Natural killer cell (primary cell): ENCODE data around the gene CEACAM16. TPM values are rescaled to one million over a fixed set of nuclear protein-coding genes. Genes with fewer than 3 reads are reported as not detected.
"Not testable (repeated sequence)": the region's sequence is repeated elsewhere in the genome, so short reads cannot be mapped to it uniquely, and the experiment has no call there.

Experiments used
- ATAC-seq, 3 donors: fragments of 150-1000 bp in 2 of 3; fragments of 200-7000 bp in 1 of 3; cut with Tn5 transposase; 1 replicate in 1 of 3; 2 replicates in 2 of 3; pipeline ENCODE4 v1.10.0; 2021; ENCODE audit warnings: mild to moderate bottlenecking in 2 of 3, moderate library complexity in 2 of 3
- DNase-seq, 2 donors: peaks; one replicate each; pipeline versions ENCODE4 v3.0.0 to v3.0.0-alpha.2; 2013 to 2021; ENCODE audit warnings: mixed read lengths in 1 of 2
- H3K27ac ChIP-seq: one replicate; pipeline ENCODE4 v1.5.1; 2013; ENCODE audit warnings: mild to moderate bottlenecking, low read length
- H3K27me3 ChIP-seq: one replicate; pipeline ENCODE4 v1.6.1; 2013; ENCODE audit warnings: low read length; ENCODE audit not compliant: control insufficient read depth, insufficient read depth
- H3K36me3 ChIP-seq: one replicate; pipeline ENCODE4 v1.6.1; 2013; ENCODE audit warnings: low read length; ENCODE audit not compliant: control insufficient read depth, insufficient read depth
- H3K4me1 ChIP-seq: one replicate; pipeline ENCODE4 v1.6.1; 2013; ENCODE audit warnings: low read length; ENCODE audit not compliant: control insufficient read depth, insufficient read depth
- H3K4me3 ChIP-seq: one replicate; pipeline ENCODE4 v1.5.1; 2013; ENCODE audit warnings: low read length
- H3K9me3 ChIP-seq: one replicate; pipeline ENCODE4 v1.6.1; 2013; ENCODE audit warnings: low read length; ENCODE audit not compliant: control insufficient read depth, insufficient read depth
- H3K27ac Mint-ChIP-seq, 2 donors: one replicate each; pipeline ENCODE4 v1.8.0; 2022; ENCODE audit warnings: mild to moderate bottlenecking in 2 of 2, mixed read lengths in 2 of 2, moderate library complexity in 1 of 2
- H3K27me3 Mint-ChIP-seq, 2 donors: one replicate each; pipeline ENCODE4 v1.8.0; 2022; ENCODE audit warnings: low read depth in 2 of 2, mixed read lengths in 2 of 2
- H3K36me3 Mint-ChIP-seq: one replicate; pipeline ENCODE4 v1.8.0; 2022; ENCODE audit warnings: mixed read lengths
- H3K4me1 Mint-ChIP-seq, 2 donors: one replicate each; pipeline ENCODE4 v1.8.0; 2022; ENCODE audit warnings: mixed read lengths in 2 of 2
- H3K4me3 Mint-ChIP-seq: one replicate; pipeline ENCODE4 v1.8.0; 2022; ENCODE audit warnings: mild to moderate bottlenecking, moderate library complexity, mixed read lengths
- H3K9me3 Mint-ChIP-seq, 2 donors: one replicate each; pipeline ENCODE4 v1.8.0; 2022; ENCODE audit warnings: mixed read lengths in 2 of 2
- CTCF ChIP-seq: fragments of 200-600 bp; IDR thresholded peaks from one replicate; pipeline ENCODE4 v1.8.0; 2022; ENCODE audit warnings: antibody characterized with exemption
- WGBS: methylation state at CpG from one replicate; pipeline ENCODE4 v1.1.7; 2013; ENCODE audit warnings: missing lambda C conversion rate; ENCODE audit not compliant: insufficient coverage; 5-methylcytosine and 5-hydroxymethylcytosine counted together
- intact Hi-C: fragments of 100-400 bp; cut with micrococcal nuclease; formaldehyde crosslinking; loops from one replicate; pipeline ENCODE4 v1.14.2; 2022
- total RNA-seq, 4 donors: library from RNA; stranded (reverse); fragments of 120-200 nt in 1 of 4; gene quantifications; one replicate each; pipeline versions ENCODE4 v1.2.3 to v1.2.4, GENCODE V29; 2013 to 2022

Gene CEACAM16
- total RNA-seq, 3 donors from 2014 or later (not counting 1 experiment from before 2014, with no cell fraction given) = not detected

DNA sequence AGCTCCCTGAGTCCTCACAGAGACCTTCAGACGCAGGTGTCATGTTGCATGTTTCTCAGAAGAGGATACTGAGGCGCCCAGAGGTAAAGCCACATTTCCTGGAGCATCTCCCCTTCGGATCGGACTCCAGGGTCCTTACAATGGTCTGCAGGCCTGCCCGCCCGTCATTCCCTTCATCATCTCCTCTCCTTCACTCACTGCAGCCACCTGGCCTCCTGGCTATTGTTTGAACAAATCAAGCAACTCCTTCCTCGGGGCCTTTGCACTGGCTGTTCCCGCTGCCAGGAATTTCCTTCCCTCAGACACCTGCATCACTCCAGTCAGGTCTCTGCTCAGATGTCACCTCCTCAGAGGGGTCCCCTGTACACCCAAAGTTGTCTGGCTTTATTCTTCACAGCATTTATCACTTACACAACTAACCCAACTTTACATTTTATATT is 20.3 kb downstream of the CEACAM16 start:
- Mint-ChIP-seq H3K27me3 (peaks cover 0 to 4% of the 10 kb centered on the region in 2 donors), H3K9me3 (peaks cover 0 to 2% of the 10 kb centered on the region in 2 donors), H3K4me3 (no peak overlapping the region), H3K27ac (no peak overlapping the region), H3K4me1 (peaks cover 4 to 9% of the 10 kb centered on the region in 2 donors), H3K36me3 (no peaks in the 10 kb centered on the region)
- intact Hi-C loops = no loop called here
- DNase-seq = no peak
- Histone ChIP-seq H3K27ac (no peak overlapping the region), H3K36me3 (no peaks in the 10 kb centered on the region), H3K9me3 (peaks cover 5% of the 10 kb centered on the region), H3K4me1 (peaks cover 22% of the 10 kb centered on the region), H3K4me3 (no peak overlapping the region), H3K27me3 (no peaks in the 10 kb centered on the region)
- no peak for TF ChIP-seq CTCF
- 93% methylated on average over 8 of the region's 8 CpGs for WGBS
- no peak for ATAC-seq

- not testable (repeated sequence) for H3K9me3 ChIP-seq, H3K27ac ChIP-seq, H3K27me3 ChIP-seq, H3K36me3 ChIP-seq, H3K4me3 ChIP-seq, DNase-seq, H3K36me3 Mint-ChIP-seq, H3K27me3 Mint-ChIP-seq, ATAC-seq, H3K27ac Mint-ChIP-seq, H3K4me3 Mint-ChIP-seq, H3K9me3 Mint-ChIP-seq
- peaks cover 9 to 12% of the 10 kb centered on the region in 2 donors for H3K4me1 Mint-ChIP-seq
- peaks cover 33% of the 10 kb centered on the region for H3K4me1 ChIP-seq
- intact Hi-C loops = loop anchor here (5.0 kb wide), 1 partner anchor 127 kb away; the partner anchor contains the start of gene NECTIN2
- WGBS = 96% methylated on average over 9 of the region's 9 CpGs
These were observed 21.4 kb downstream of the CEACAM16 start for GRCh38 chr19:44720396-44720795.

- intact Hi-C loops = loop anchor here (5.0 kb wide), 1 partner anchor 126 kb away; the partner anchor contains the start of gene NECTIN2
- H3K36me3 Mint-ChIP-seq = no peaks in the 10 kb centered on the region
- H3K4me3 ChIP-seq = no peak overlapping the region
- H3K27me3 ChIP-seq = peaks cover 2% of the 10 kb centered on the region
- no peak overlapping the region for H3K4me3 Mint-ChIP-seq
- TF ChIP-seq CTCF = no peak
- H3K27me3 Mint-ChIP-seq = peaks cover 0 to 4% of the 10 kb centered on the region in 2 donors
- H3K4me1 ChIP-seq = peaks cover 37% of the 10 kb centered on the region
- no peaks in the 10 kb centered on the region for H3K9me3 Mint-ChIP-seq
- H3K36me3 ChIP-seq = no peaks in the 10 kb centered on the region
- H3K27ac Mint-ChIP-seq = no peak overlapping the region
- peaks cover 9 to 12% of the 10 kb centered on the region in 2 donors for H3K4me1 Mint-ChIP-seq
- no peak overlapping the region for H3K27ac ChIP-seq
- DNase-seq (no peak), ATAC-seq (no peak)
- WGBS = 60% methylated on average over 6 of the region's 6 CpGs
- H3K9me3 ChIP-seq = no peaks in the 10 kb centered on the region
These were observed 22.0 kb downstream of the CEACAM16 start for GRCh38 chr19:44720945-44721344.

GRCh38 chr19:44721369-44721768 is 22.4 kb downstream of the CEACAM16 start:
- peaks cover 37% of the 10 kb centered on the region for H3K4me1 ChIP-seq
- not testable (repeated sequence) for H3K27ac Mint-ChIP-seq, H3K9me3 ChIP-seq, H3K27ac ChIP-seq, H3K4me3 Mint-ChIP-seq, H3K27me3 ChIP-seq, H3K36me3 Mint-ChIP-seq, DNase-seq, H3K4me3 ChIP-seq, H3K27me3 Mint-ChIP-seq, ATAC-seq, H3K9me3 Mint-ChIP-seq, H3K36me3 ChIP-seq
- intact Hi-C loops = loop anchor here (5.0 kb wide), 1 partner anchor 126 kb away; the partner anchor contains the start of gene NECTIN2
- 74% methylated on average over 5 of the region's 5 CpGs for WGBS
- peaks cover 9 to 12% of the 10 kb centered on the region in 2 donors for H3K4me1 Mint-ChIP-seq
